HL-60 (cell line): ENCODE measurements around the gene KBTBD6.
"Not testable (repeated sequence)": the region's sequence is repeated elsewhere in the genome, so short reads cannot be mapped to it uniquely, and the experiment has no call there.

Experiments
- CTCF ChIP-seq: IDR thresholded peaks from one replicate; pipeline ENCODE4 v1.5.1; 2011; ENCODE audit warnings: low read length, control low read depth, inconsistent platforms; ENCODE audit not compliant: insufficient read depth
- GABPA ChIP-seq: IDR thresholded peaks from 2 replicates; pipeline ENCODE4 v1.6.1; 2012; ENCODE audit warnings: low read depth
- POLR2AphosphoS5 ChIP-seq: IDR thresholded peaks from 2 replicates; pipeline ENCODE4 v1.6.1; 2012; ENCODE audit warnings: low read depth
- SPI1 ChIP-seq: IDR thresholded peaks from 2 replicates; pipeline ENCODE4 v1.6.1; 2012; ENCODE audit warnings: low read depth, mild to moderate bottlenecking, borderline replicate concordance
- TF ChIP-seq, protein P1 (sequence below): IDR thresholded peaks from 2 replicates; pipeline ENCODE4 v1.6.1; 2012; ENCODE audit warnings: low read depth; ENCODE audit not compliant: insufficient replicate concordance

- not testable (repeated sequence) for TF ChIP-seq CTCF, POLR2AphosphoS5, GABPA, SPI1
- TF ChIP-seq, protein P1, sequence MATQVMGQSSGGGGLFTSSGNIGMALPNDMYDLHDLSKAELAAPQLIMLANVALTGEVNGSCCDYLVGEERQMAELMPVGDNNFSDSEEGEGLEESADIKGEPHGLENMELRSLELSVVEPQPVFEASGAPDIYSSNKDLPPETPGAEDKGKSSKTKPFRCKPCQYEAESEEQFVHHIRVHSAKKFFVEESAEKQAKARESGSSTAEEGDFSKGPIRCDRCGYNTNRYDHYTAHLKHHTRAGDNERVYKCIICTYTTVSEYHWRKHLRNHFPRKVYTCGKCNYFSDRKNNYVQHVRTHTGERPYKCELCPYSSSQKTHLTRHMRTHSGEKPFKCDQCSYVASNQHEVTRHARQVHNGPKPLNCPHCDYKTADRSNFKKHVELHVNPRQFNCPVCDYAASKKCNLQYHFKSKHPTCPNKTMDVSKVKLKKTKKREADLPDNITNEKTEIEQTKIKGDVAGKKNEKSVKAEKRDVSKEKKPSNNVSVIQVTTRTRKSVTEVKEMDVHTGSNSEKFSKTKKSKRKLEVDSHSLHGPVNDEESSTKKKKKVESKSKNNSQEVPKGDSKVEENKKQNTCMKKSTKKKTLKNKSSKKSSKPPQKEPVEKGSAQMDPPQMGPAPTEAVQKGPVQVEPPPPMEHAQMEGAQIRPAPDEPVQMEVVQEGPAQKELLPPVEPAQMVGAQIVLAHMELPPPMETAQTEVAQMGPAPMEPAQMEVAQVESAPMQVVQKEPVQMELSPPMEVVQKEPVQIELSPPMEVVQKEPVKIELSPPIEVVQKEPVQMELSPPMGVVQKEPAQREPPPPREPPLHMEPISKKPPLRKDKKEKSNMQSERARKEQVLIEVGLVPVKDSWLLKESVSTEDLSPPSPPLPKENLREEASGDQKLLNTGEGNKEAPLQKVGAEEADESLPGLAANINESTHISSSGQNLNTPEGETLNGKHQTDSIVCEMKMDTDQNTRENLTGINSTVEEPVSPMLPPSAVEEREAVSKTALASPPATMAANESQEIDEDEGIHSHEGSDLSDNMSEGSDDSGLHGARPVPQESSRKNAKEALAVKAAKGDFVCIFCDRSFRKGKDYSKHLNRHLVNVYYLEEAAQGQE, result not testable (repeated sequence)
Observed at GRCh38 chr13:41131660-41132511, 716 bp downstream of the KBTBD6 start.
